Ovary (tissue), 9 donors: ENCODE results near the gene JADE2. TPM values are rescaled to one million over a fixed set of nuclear protein-coding genes. Genes with fewer than 3 reads are reported as not detected.

ENCODE experiments used
- DNase-seq, 5 donors: peaks; one replicate each; pipeline ENCODE4 v3.0.0-alpha.2; 2019 to 2020
- H3K27ac ChIP-seq, 2 donors: fragments of 200-600 bp; one replicate each; pipeline versions ENCODE4 v1.5.1 to v1.8.0; 2019 to 2022
- H3K27me3 ChIP-seq: fragments of 200-600 bp; one replicate; pipeline ENCODE4 v1.8.0; 2022
- H3K36me3 ChIP-seq: fragments of 200-600 bp; sonication (generic); one replicate; pipeline ENCODE4 v1.5.1; 2019
- H3K4me1 ChIP-seq: one replicate; pipeline ENCODE4 v1.8.1; 2013; ENCODE audit warnings: mild to moderate bottlenecking, moderate library complexity; ENCODE audit not compliant: insufficient read depth
- H3K4me3 ChIP-seq: fragments of 200-600 bp; sonication (generic); one replicate; pipeline ENCODE4 v1.5.1; 2017
- H3K9me3 ChIP-seq, 2 donors: fragments of 200-600 bp in 1 of 2; sonication (generic) in 1 of 2; one replicate each; pipeline versions ENCODE4 v1.5.1 to v1.8.1; 2013 to 2019; ENCODE audit warnings: mild to moderate bottlenecking in 1 of 2, moderate library complexity in 1 of 2
- EP300 ChIP-seq: sonication (generic); formaldehyde crosslinking; IDR thresholded peaks from one replicate; pipeline ENCODE4 v1.6.1; 2017; ENCODE audit warnings: antibody characterized with exemption
- POLR2A ChIP-seq: fragments of 450-650 bp; IDR thresholded peaks from one replicate; pipeline ENCODE4 v1.6.1; 2017; ENCODE audit warnings: antibody characterized with exemption, mild to moderate bottlenecking, moderate library complexity
- WGBS, 3 donors: extraction: QIAGEN DNeasy Blood & Tissue Kit in 1 of 3; methylation state at CpG; one replicate each; pipeline versions ENCODE4 v1.1.5 to v1.1.7; 2013 to 2017; 5-methylcytosine and 5-hydroxymethylcytosine counted together
- intact Hi-C, 4 donors: fragments of 100-400 bp; cut with DNase I; formaldehyde crosslinking; loops; one replicate each; pipeline versions ENCODE4 v1.11.0 to v1.15.1; 2022 to 2023
- polyA plus RNA-seq, 2 donors: library from polyadenylated mRNA; stranded (reverse); fragments of 200-250 nt in 1 of 2; fragments of 350-450 nt in 1 of 2; fragmentation: Illumina TruSeq in 1 of 2; extraction: RNeasy Lipid Tissue Mini Kit (QIAGEN cat#74804) in 1 of 2; gene quantifications; one replicate each; pipeline ENCODE4 v1.2.3, GENCODE V29; 2013 to 2014
- total RNA-seq, 7 donors: library from RNA; depleted of rRNA in 2 of 7; stranded (reverse); fragments of >200 nt in 2 of 7; fragmentation: NEBNext Ultra II Directional in 3 of 7; extraction: Animal tissue kit (Norgen Biotek cat#: 25700) in 3 of 7; gene quantifications; one replicate each; pipeline versions ENCODE4 v1.1.0 to v1.2.4, GENCODE V29; 2016 to 2023
- TF ChIP-seq, protein P1 (sequence below), 3 donors: fragments of 450-650 bp in 2 of 3; fragments of 200-600 bp in 1 of 3; IDR thresholded peaks; one replicate each; pipeline versions ENCODE4 v1.5.1 to v1.8.0; 2016 to 2022; ENCODE audit warnings: antibody characterized with exemption in 3 of 3, mild to moderate bottlenecking in 1 of 3
- donor health status: DM: no; HTN: no; CAD: no; lungs with moderate emphysema.
- donor health status: DM: no; HTN: no; CAD: no.
- donor health status: Bipolar disorder and iron deficiency.
- donor health status: DM: yes; HTN: yes; CAD: no.
- donor health status: DM: no; HTN: no; CAD: no.
- donor health status: DM: yes; HTN: yes; CAD: no.

JADE2 gene
- total and polyA plus RNA-seq, 9 donors: 23.2 to 82.9 (median 66.0) TPM

GRCh38 chr5:134563221-134563620, 37.8 kb downstream of the JADE2 start:
- 93 to 95% (median 93%) methylated on average over 7 of the region's 7 CpGs for WGBS, 3 donors
- intact Hi-C loops: no loop called here
- DNase-seq: no peak
- Histone ChIP-seq H3K4me1 (peaks cover 2% of the 10 kb centered on the region), H3K4me3 (no peak overlapping the region), H3K27me3 (no peaks in the 10 kb centered on the region), H3K9me3 (no peaks in the 10 kb centered on the region), H3K36me3 (no peaks in the 10 kb centered on the region), H3K27ac (no peak overlapping the region)
- TF ChIP-seq, protein P1, sequence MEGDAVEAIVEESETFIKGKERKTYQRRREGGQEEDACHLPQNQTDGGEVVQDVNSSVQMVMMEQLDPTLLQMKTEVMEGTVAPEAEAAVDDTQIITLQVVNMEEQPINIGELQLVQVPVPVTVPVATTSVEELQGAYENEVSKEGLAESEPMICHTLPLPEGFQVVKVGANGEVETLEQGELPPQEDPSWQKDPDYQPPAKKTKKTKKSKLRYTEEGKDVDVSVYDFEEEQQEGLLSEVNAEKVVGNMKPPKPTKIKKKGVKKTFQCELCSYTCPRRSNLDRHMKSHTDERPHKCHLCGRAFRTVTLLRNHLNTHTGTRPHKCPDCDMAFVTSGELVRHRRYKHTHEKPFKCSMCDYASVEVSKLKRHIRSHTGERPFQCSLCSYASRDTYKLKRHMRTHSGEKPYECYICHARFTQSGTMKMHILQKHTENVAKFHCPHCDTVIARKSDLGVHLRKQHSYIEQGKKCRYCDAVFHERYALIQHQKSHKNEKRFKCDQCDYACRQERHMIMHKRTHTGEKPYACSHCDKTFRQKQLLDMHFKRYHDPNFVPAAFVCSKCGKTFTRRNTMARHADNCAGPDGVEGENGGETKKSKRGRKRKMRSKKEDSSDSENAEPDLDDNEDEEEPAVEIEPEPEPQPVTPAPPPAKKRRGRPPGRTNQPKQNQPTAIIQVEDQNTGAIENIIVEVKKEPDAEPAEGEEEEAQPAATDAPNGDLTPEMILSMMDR (IDR thresholded peaks at IDR 0.05): no peak
- TF ChIP-seq POLR2A (no peak), EP300 (no peak)

- TF ChIP-seq POLR2A (no peak), EP300 (no peak)
- TF ChIP-seq, protein P1 (IDR thresholded peaks at IDR 0.05): no peak
- no peaks in the 10 kb centered on the region for H3K9me3 ChIP-seq
- WGBS, 3 donors: 69 to 77% (median 75%) methylated on average over 5 of the region's 5 CpGs
- no peak overlapping the region for H3K27ac ChIP-seq
- H3K36me3 ChIP-seq: no peaks in the 10 kb centered on the region
- intact Hi-C loops: no loop called here
- H3K4me1 ChIP-seq: peaks cover 8% of the 10 kb centered on the region
- no peak for DNase-seq
- H3K27me3 ChIP-seq: no peaks in the 10 kb centered on the region
- H3K4me3 ChIP-seq: no peak overlapping the region
Observed at GRCh38 chr5:134563962-134564361, 38.5 kb downstream of the JADE2 start.

- no peaks in the 10 kb centered on the region for H3K27me3 ChIP-seq
- no peaks in the 10 kb centered on the region for H3K9me3 ChIP-seq
- peaks cover 12% of the 10 kb centered on the region for H3K4me1 ChIP-seq
- H3K27ac ChIP-seq: no peak overlapping the region
- intact Hi-C loops: no loop called here
- no peaks in the 10 kb centered on the region for H3K36me3 ChIP-seq
- 91 to 94% (median 91%) methylated on average over 4 of the region's 4 CpGs for WGBS, 3 donors
- TF ChIP-seq EP300: no peak
- DNase-seq: no peak
- H3K4me3 ChIP-seq: no peak overlapping the region
Observed at GRCh38 chr5:134564396-134564795, 38.9 kb downstream of the JADE2 start.

GRCh38 chr5:134565791-134566740, 40.6 kb downstream of the JADE2 start:
- no peak for DNase-seq
- TF ChIP-seq EP300 (no peak), POLR2A (no peak)
- TF ChIP-seq, protein P1 (IDR thresholded peaks at IDR 0.05): no peak
- no peak overlapping the region for H3K4me3 ChIP-seq
- H3K36me3 ChIP-seq: no peaks in the 10 kb centered on the region
- intact Hi-C loops: loop anchor here in 1 of 4 donors (5.0 kb wide), 1 partner anchor 39 kb away; the partner anchor contains the start of gene JADE2
- H3K27ac ChIP-seq: no peak overlapping the region
- peaks cover 17% of the 10 kb centered on the region for H3K4me1 ChIP-seq
- no peaks in the 10 kb centered on the region for H3K9me3 ChIP-seq
- 89 to 92% (median 92%) methylated on average over 27 to 28 of the region's 28 CpGs for WGBS, 3 donors
- no peaks in the 10 kb centered on the region for H3K27me3 ChIP-seq

- no peak for TF ChIP-seq EP300
- no peak for TF ChIP-seq POLR2A
- TF ChIP-seq, protein P1 (IDR thresholded peaks at IDR 0.05): no peak
- 86 to 90% (median 88%) methylated on average over 13 of the region's 13 CpGs for WGBS, 3 donors
- H3K9me3 ChIP-seq: no peaks in the 10 kb centered on the region
- H3K4me1 ChIP-seq: peaks cover 17% of the 10 kb centered on the region
- intact Hi-C loops: loop anchor here in 1 of 4 donors (5.0 kb wide), 1 partner anchor 39 kb away; the partner anchor contains the start of gene JADE2
- no peaks in the 10 kb centered on the region for H3K36me3 ChIP-seq
- H3K27me3 ChIP-seq: no peaks in the 10 kb centered on the region
- no peak overlapping the region for H3K27ac ChIP-seq
- peak in 1 of 5 donors; percentile 33 for DNase-seq
- no peak overlapping the region for H3K4me3 ChIP-seq
Observed at GRCh38 chr5:134566741-134567221, 41.3 kb downstream of the JADE2 start.
